Measurements from ENCODE around the gene ASNS.

ASNS gene

DNA sequence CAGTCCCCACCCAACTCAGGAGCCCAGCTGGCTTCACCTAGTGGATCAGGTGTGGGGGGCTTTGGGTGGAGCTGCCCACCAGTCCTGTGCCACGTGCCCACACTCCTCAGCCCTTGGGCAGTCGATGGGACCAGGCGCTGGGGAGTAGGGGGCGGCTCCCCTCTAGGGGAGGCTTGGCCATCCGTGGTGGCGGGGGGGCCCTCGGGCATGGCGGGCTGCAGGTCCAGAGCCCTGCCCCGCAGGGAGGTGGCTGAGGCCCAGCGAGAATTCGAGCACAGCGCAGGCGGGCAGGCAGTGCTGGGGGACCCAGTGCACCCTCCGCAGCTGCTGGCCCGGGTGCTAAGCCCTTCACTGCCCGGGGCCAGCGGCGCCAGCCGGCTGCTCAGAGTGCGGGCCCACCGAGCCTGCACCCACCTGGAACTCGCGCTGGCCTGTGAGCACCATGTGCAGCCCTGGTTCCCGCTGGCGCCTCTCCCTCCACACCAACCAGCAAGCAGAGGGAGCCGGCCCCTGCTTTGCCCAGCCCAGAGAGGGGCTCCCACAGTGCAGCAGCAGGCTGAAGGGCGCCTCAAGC, 29.3 kb downstream of the ASNS start:
- no peak for DNase-seq (ENCODE audit: low read depth in 2 of 2)

DNA sequence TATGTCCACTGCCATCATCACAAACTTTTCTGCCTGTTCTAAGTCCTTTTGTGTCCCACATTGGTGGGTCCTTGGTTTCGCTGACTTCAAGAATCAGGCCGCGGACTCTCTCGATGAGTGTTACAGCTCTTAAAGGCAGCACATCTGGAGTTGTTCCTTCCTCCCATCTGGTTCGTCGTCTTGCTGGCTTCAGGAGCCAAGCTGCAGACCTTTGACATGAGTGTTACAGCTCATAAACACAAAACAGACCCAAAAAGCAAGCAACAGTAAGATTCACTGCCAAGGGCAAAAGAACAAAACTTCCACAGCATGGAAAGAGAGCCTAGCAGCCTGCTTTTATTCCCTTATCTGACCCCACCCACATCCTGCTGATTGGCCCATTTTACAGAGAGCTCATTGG, 30.2 kb downstream of the ASNS start:
- no peak for DNase-seq (ENCODE audit: low read depth in 2 of 2)

DNA sequence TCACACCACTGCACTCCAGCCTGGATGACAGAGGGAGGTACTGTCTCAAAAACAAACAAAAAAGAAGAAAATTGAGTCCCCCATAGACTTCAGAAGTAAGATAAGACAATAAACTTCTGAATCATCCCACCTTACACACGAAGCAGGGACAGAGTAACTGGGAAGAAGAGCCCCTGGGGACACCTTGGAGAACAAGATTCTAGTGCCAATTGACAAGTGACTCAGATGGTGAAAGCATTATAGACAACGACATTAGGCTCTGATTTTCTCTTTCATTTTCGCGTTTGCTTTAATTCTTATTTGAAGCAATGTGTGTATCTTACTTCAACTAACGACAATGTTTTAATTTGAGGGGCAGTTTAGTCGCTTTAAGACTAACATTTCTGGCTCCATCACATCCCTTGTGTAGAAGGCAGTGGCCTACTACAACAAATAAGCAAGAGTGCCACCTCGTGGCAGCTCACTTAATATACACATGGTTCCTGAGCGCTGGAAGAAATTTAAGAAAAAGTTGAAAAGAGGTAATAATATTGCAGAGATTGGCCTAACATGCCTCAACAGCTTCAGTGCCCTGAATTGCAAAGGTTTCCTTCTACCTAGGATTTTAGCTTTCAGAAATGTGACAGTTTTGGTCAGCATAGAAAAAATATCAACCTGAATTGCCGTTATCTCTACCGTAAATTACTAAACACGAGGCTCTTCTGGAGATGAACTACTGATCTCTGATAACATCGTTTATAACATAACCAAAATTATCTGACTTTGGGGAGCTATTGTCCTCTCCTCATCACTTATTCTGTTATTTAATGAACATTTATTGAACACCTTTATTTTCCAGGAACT, 36.7 kb downstream of the ASNS start:
- peak in 1 of 2 donors; percentile 22 for DNase-seq (ENCODE audit: low read depth in 2 of 2)

DNA sequence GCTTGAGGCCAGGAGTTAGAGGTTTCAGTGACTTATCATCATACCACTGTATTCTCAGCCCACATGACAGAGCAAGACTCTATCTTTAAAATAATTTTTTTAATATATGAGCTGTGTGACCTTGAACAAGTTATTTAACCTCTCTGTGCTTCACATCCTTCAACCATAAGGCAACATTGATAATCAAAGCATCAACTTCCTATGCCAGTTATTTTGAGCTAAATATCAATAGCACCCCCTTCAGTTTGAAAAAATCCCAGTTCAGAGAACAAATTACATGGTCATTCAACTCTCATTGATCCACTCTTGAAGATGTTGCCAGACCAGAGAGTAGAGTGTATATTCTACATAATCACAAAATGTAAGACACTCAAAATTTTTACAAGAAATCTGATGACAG, 53.0 kb downstream of the ASNS start:
- DNase-seq (ENCODE audit: low read depth in 2 of 2) = no peak

DNA sequence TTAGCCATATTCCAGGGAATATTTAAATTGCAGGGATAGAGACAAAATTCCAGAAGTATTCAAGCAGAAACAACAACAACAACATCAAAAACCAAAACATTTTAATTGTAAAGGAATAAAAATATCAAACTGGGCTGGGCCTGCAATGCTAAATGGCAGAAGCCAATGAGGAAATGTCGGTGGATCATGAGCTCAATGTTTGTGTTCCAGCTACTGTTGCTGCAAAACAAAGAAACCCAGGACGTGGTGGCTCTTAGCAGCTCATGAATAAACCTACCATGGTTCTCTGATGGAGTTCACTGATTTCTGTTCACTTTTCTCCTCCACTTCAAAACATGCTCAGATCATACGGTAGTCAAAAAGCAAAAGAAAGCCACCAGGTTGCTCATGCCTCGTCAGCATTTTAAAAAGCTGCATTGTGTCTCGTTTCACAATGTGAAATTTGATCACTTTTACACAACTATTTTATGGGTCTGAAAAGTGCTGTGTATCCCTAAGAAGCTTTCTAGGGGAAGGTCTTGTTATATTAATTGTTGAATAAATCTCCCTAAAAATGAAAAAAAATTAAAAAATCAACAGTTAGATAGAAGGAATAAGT, 54.0 kb downstream of the ASNS start:
- no peak for DNase-seq (ENCODE audit: low read depth in 2 of 2)

All from stimulated activated CD8-positive, alpha-beta memory T cell treated with anti-CD3 and anti-CD28 coated beads, Interleukin-7, amount 100 ng/mL, for 4 hours (primary cell).